ENCODE data around the gene RNF114.
"Not testable (repeated sequence)": the region's sequence is repeated elsewhere in the genome, so short reads cannot be mapped to it uniquely, and the experiment has no call there.

RNF114 gene

GRCh38 chr20:49955830-49956396 lies 19.7 kb downstream of the RNF114 start:
- peaks cover 54% of the 10 kb centered on the region for H3K36me3 ChIP-seq (ENCODE audit: control insufficient read depth, insufficient read depth, low read length)
- H3K9me3 ChIP-seq (ENCODE audit: control insufficient read depth, insufficient read depth, low read length); H3K9ac ChIP-seq (ENCODE audit: low read depth, low read length): not testable (repeated sequence)

GRCh38 chr20:49956689-49957088 lies 20.5 kb downstream of the RNF114 start:
- Histone ChIP-seq H3K27ac (ENCODE audit: low read depth, low read length) (no peak overlapping the region), H3K9ac (ENCODE audit: low read depth, low read length) (no peak overlapping the region), H3K4me1 (ENCODE audit: control insufficient read depth, insufficient read depth, low read length) (no peaks in the 10 kb centered on the region), H3K9me3 (ENCODE audit: control insufficient read depth, insufficient read depth, low read length) (no peaks in the 10 kb centered on the region), H3K27me3 (ENCODE audit: control insufficient read depth, insufficient read depth, low read length) (no peaks in the 10 kb centered on the region), H3K4me3 (ENCODE audit: low read depth, low read length) (no peak overlapping the region), H3K36me3 (ENCODE audit: control insufficient read depth, insufficient read depth, low read length) (peaks cover 48% of the 10 kb centered on the region)

More at GRCh38 chr20:49955830-49956396, 19.7 kb downstream of the RNF114 start:
- H3K4me3 ChIP-seq (ENCODE audit: low read depth, low read length); H3K4me1 ChIP-seq (ENCODE audit: control insufficient read depth, insufficient read depth, low read length); H3K27me3 ChIP-seq (ENCODE audit: control insufficient read depth, insufficient read depth, low read length); H3K27ac ChIP-seq (ENCODE audit: low read depth, low read length): not testable (repeated sequence)

- peaks cover 41% of the 10 kb centered on the region for H3K36me3 ChIP-seq (ENCODE audit: control insufficient read depth, insufficient read depth, low read length)
- not testable (repeated sequence) for H3K27ac ChIP-seq (ENCODE audit: low read depth, low read length); H3K9ac ChIP-seq (ENCODE audit: low read depth, low read length); H3K4me1 ChIP-seq (ENCODE audit: control insufficient read depth, insufficient read depth, low read length); H3K4me3 ChIP-seq (ENCODE audit: low read depth, low read length); H3K9me3 ChIP-seq (ENCODE audit: control insufficient read depth, insufficient read depth, low read length); H3K27me3 ChIP-seq (ENCODE audit: control insufficient read depth, insufficient read depth, low read length)
Measured at GRCh38 chr20:49957089-49957938, 21.1 kb downstream of the RNF114 start.

GRCh38 chr20:49961413-49961812 lies 25.2 kb downstream of the RNF114 start:
- Histone ChIP-seq H3K27me3 (ENCODE audit: control insufficient read depth, insufficient read depth, low read length) (no peaks in the 10 kb centered on the region), H3K4me3 (ENCODE audit: low read depth, low read length) (no peak overlapping the region), H3K36me3 (ENCODE audit: control insufficient read depth, insufficient read depth, low read length) (peaks cover 8% of the 10 kb centered on the region), H3K9ac (ENCODE audit: low read depth, low read length) (no peak overlapping the region), H3K9me3 (ENCODE audit: control insufficient read depth, insufficient read depth, low read length) (no peaks in the 10 kb centered on the region), H3K27ac (ENCODE audit: low read depth, low read length) (no peak overlapping the region), H3K4me1 (ENCODE audit: control insufficient read depth, insufficient read depth, low read length) (no peaks in the 10 kb centered on the region)

GRCh38 chr20:49964964-49965780 lies 29.0 kb downstream of the RNF114 start:
- Histone ChIP-seq H3K4me1 (ENCODE audit: control insufficient read depth, insufficient read depth, low read length) (peaks cover 2% of the 10 kb centered on the region; the same call in 1 of the 2 replicates), H3K4me3 (ENCODE audit: low read depth, low read length) (no peak overlapping the region), H3K27ac (ENCODE audit: low read depth, low read length) (no peak overlapping the region), H3K27me3 (ENCODE audit: control insufficient read depth, insufficient read depth, low read length) (no peaks in the 10 kb centered on the region), H3K9me3 (ENCODE audit: control insufficient read depth, insufficient read depth, low read length) (no peaks in the 10 kb centered on the region), H3K36me3 (ENCODE audit: control insufficient read depth, insufficient read depth, low read length) (no peaks in the 10 kb centered on the region), H3K9ac (ENCODE audit: low read depth, low read length) (no peak overlapping the region)

- no peaks in the 10 kb centered on the region for H3K9me3 ChIP-seq (ENCODE audit: control insufficient read depth, insufficient read depth, low read length)
- H3K4me3 ChIP-seq (ENCODE audit: low read depth, low read length), result no peak overlapping the region
- no peaks in the 10 kb centered on the region for H3K27me3 ChIP-seq (ENCODE audit: control insufficient read depth, insufficient read depth, low read length)
- H3K27ac ChIP-seq (ENCODE audit: low read depth, low read length), result no peak overlapping the region
- H3K36me3 ChIP-seq (ENCODE audit: control insufficient read depth, insufficient read depth, low read length), result no peaks in the 10 kb centered on the region
- H3K4me1 ChIP-seq (ENCODE audit: control insufficient read depth, insufficient read depth, low read length), result peaks cover 6% of the 10 kb centered on the region; the same call in 1 of the 2 replicates
- no peak overlapping the region for H3K9ac ChIP-seq (ENCODE audit: low read depth, low read length)
Measured at GRCh38 chr20:49965781-49966305, 29.6 kb downstream of the RNF114 start.

- Histone ChIP-seq H3K4me1 (ENCODE audit: control insufficient read depth, insufficient read depth, low read length) (peaks cover 6% of the 10 kb centered on the region; the same call in 1 of the 2 replicates), H3K4me3 (ENCODE audit: low read depth, low read length) (no peak overlapping the region), H3K36me3 (ENCODE audit: control insufficient read depth, insufficient read depth, low read length) (no peaks in the 10 kb centered on the region), H3K27me3 (ENCODE audit: control insufficient read depth, insufficient read depth, low read length) (no peaks in the 10 kb centered on the region), H3K9me3 (ENCODE audit: control insufficient read depth, insufficient read depth, low read length) (no peaks in the 10 kb centered on the region), H3K9ac (ENCODE audit: low read depth, low read length) (no peak overlapping the region), H3K27ac (ENCODE audit: low read depth, low read length) (no peak overlapping the region)
Measured at GRCh38 chr20:49966861-49967260, 30.7 kb downstream of the RNF114 start.

- Histone ChIP-seq H3K36me3 (ENCODE audit: control insufficient read depth, insufficient read depth, low read length) (no peaks in the 10 kb centered on the region), H3K27me3 (ENCODE audit: control insufficient read depth, insufficient read depth, low read length) (no peaks in the 10 kb centered on the region), H3K27ac (ENCODE audit: low read depth, low read length) (peak overlapping the region; percentile 6), H3K9ac (ENCODE audit: low read depth, low read length) (no peak overlapping the region), H3K4me1 (ENCODE audit: control insufficient read depth, insufficient read depth, low read length) (peaks cover 6% of the 10 kb centered on the region; the same call in 1 of the 2 replicates), H3K4me3 (ENCODE audit: low read depth, low read length) (no peak overlapping the region), H3K9me3 (ENCODE audit: control insufficient read depth, insufficient read depth, low read length) (no peaks in the 10 kb centered on the region)
Measured at GRCh38 chr20:49969234-49969633, 33.0 kb downstream of the RNF114 start.

GRCh38 chr20:49969946-49970345 lies 33.7 kb downstream of the RNF114 start:
- Histone ChIP-seq H3K4me1 (ENCODE audit: control insufficient read depth, insufficient read depth, low read length) (peaks cover 6% of the 10 kb centered on the region; the same call in 1 of the 2 replicates), H3K9ac (ENCODE audit: low read depth, low read length) (no peak overlapping the region), H3K27me3 (ENCODE audit: control insufficient read depth, insufficient read depth, low read length) (no peaks in the 10 kb centered on the region), H3K9me3 (ENCODE audit: control insufficient read depth, insufficient read depth, low read length) (no peaks in the 10 kb centered on the region), H3K4me3 (ENCODE audit: low read depth, low read length) (no peak overlapping the region), H3K27ac (ENCODE audit: low read depth, low read length) (peak overlapping the region; percentile 36), H3K36me3 (ENCODE audit: control insufficient read depth, insufficient read depth, low read length) (no peaks in the 10 kb centered on the region)

- no peak overlapping the region for H3K9ac ChIP-seq (ENCODE audit: low read depth, low read length)
- H3K9me3 ChIP-seq (ENCODE audit: control insufficient read depth, insufficient read depth, low read length), result no peaks in the 10 kb centered on the region
- peaks cover 6% of the 10 kb centered on the region; the same call in 1 of the 2 replicates for H3K4me1 ChIP-seq (ENCODE audit: control insufficient read depth, insufficient read depth, low read length)
- H3K27ac ChIP-seq (ENCODE audit: low read depth, low read length), result peak overlapping the region; percentile 36
- H3K4me3 ChIP-seq (ENCODE audit: low read depth, low read length), result no peak overlapping the region
- no peaks in the 10 kb centered on the region for H3K36me3 ChIP-seq (ENCODE audit: control insufficient read depth, insufficient read depth, low read length)
- no peaks in the 10 kb centered on the region for H3K27me3 ChIP-seq (ENCODE audit: control insufficient read depth, insufficient read depth, low read length)
Measured at GRCh38 chr20:49970498-49970897, 34.3 kb downstream of the RNF114 start.

Data from HUES48 (cell line).